ENCODE results near the gene KIAA0513.

KIAA0513 gene

GRCh38 chr16:85090873-85091521, 63.4 kb downstream of the KIAA0513 start:
- DNase-seq (ENCODE audit: low spot score), result no peak

GRCh38 chr16:85091522-85091910, 63.9 kb downstream of the KIAA0513 start:
- no peak for DNase-seq (ENCODE audit: low spot score)

- DNase-seq (ENCODE audit: low spot score), result no peak
Measured at GRCh38 chr16:85092309-85092708, 64.7 kb downstream of the KIAA0513 start.

- DNase-seq (ENCODE audit: low spot score), result no peak
Measured at GRCh38 chr16:85092851-85093250, 65.3 kb downstream of the KIAA0513 start.

- no peak for DNase-seq (ENCODE audit: low spot score)
Measured at GRCh38 chr16:85093705-85094104, 66.1 kb downstream of the KIAA0513 start.

GRCh38 chr16:85094176-85094805, 66.7 kb downstream of the KIAA0513 start:
- DNase-seq (ENCODE audit: low spot score), result no peak

- no peak for DNase-seq (ENCODE audit: low spot score)
Measured at GRCh38 chr16:85094812-85095211, 67.2 kb downstream of the KIAA0513 start.

GRCh38 chr16:85096921-85097320, 69.3 kb downstream of the KIAA0513 start:
- no peak for DNase-seq (ENCODE audit: low spot score)

GRCh38 chr16:85098565-85098964, 71.0 kb downstream of the KIAA0513 start:
- DNase-seq (ENCODE audit: low spot score), result no peak

- no peak for DNase-seq (ENCODE audit: low spot score)
Measured at GRCh38 chr16:85100265-85100664, 72.7 kb downstream of the KIAA0513 start.

- DNase-seq (ENCODE audit: low spot score), result no peak
Measured at GRCh38 chr16:85101956-85102630, 74.5 kb downstream of the KIAA0513 start.

- no peak for DNase-seq (ENCODE audit: low spot score)
Measured at GRCh38 chr16:85103114-85104079, 75.8 kb downstream of the KIAA0513 start.

GRCh38 chr16:85104147-85104546, 76.6 kb downstream of the KIAA0513 start:
- DNase-seq (ENCODE audit: low spot score), result no peak

GRCh38 chr16:85104821-85105391, 77.3 kb downstream of the KIAA0513 start:
- no peak for DNase-seq (ENCODE audit: low spot score)

GRCh38 chr16:85105475-85105874, 77.9 kb downstream of the KIAA0513 start:
- DNase-seq (ENCODE audit: low spot score), result no peak

- DNase-seq (ENCODE audit: low spot score), result no peak
Measured at GRCh38 chr16:85107083-85107482, 79.5 kb downstream of the KIAA0513 start.

- DNase-seq (ENCODE audit: low spot score), result no peak
Measured at GRCh38 chr16:85107532-85107931, 79.9 kb downstream of the KIAA0513 start.

- no peak for DNase-seq (ENCODE audit: low spot score)
Measured at GRCh38 chr16:85110105-85110504, 82.5 kb downstream of the KIAA0513 start.

GRCh38 chr16:85111184-85111583, 83.6 kb downstream of the KIAA0513 start:
- no peak for DNase-seq (ENCODE audit: low spot score)

- no peak for DNase-seq (ENCODE audit: low spot score)
Measured at GRCh38 chr16:85112364-85112763, 84.8 kb downstream of the KIAA0513 start, which contains the start of gene CIBAR2. TSS of gene CIBAR2 (minus strand) at chr16:85112472. CDS start at chr16:85112352, 120 bp downstream.

GRCh38 chr16:85113168-85113733, 85.7 kb downstream of the KIAA0513 start:
- no peak for DNase-seq (ENCODE audit: low spot score)

Data from HuH-7.5 (cell line).